ENCODE measurements around the gene OLIG2.

- TF ChIP-seq, protein P1, sequence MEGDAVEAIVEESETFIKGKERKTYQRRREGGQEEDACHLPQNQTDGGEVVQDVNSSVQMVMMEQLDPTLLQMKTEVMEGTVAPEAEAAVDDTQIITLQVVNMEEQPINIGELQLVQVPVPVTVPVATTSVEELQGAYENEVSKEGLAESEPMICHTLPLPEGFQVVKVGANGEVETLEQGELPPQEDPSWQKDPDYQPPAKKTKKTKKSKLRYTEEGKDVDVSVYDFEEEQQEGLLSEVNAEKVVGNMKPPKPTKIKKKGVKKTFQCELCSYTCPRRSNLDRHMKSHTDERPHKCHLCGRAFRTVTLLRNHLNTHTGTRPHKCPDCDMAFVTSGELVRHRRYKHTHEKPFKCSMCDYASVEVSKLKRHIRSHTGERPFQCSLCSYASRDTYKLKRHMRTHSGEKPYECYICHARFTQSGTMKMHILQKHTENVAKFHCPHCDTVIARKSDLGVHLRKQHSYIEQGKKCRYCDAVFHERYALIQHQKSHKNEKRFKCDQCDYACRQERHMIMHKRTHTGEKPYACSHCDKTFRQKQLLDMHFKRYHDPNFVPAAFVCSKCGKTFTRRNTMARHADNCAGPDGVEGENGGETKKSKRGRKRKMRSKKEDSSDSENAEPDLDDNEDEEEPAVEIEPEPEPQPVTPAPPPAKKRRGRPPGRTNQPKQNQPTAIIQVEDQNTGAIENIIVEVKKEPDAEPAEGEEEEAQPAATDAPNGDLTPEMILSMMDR (conservative IDR thresholded peaks at IDR 0.05) = no peak
- no peak for TF ChIP-seq ZFX (IDR thresholded peaks at IDR 0.05)
Observed at GRCh38 chr21:33025489-33026442, at the start of gene OLIG2.

All from C4-2B (cell line).